Activated CD8-positive, alpha-beta memory T cell treated with anti-CD3 and anti-CD28 coated beads, Interleukin-2, amount 50 U/mL, for 4 hours (primary cell): ENCODE results near the gene RPL18.
"Not testable (repeated sequence)": the region's sequence is repeated elsewhere in the genome, so short reads cannot be mapped to it uniquely, and the experiment has no call there.

ENCODE experiments used
- DNase-seq: peaks from one replicate; pipeline ENCODE4 v3.0.0-alpha.2; 2020

Gene RPL18

GRCh38 chr19:48618916-48619691 is at the start of gene RPL18, which contains the start of gene SPHK2:
TSS of gene RPL18 (minus strand) at chr19:48619178. CDS start at chr19:48619143, 35 bp downstream.
TSS of gene SPHK2 (plus strand) at chr19:48619506. CDS start at chr19:48620515, 1,009 bp downstream.
- peak; percentile 95 for DNase-seq

- DNase-seq = no peak
Measured at GRCh38 chr19:48668761-48669160, 49.8 kb upstream of the RPL18 start.

GRCh38 chr19:48668332-48668731 is 49.4 kb upstream of the RPL18 start:
- no peak for DNase-seq

- DNase-seq = no peak
Measured at GRCh38 chr19:48665786-48666185, 46.8 kb upstream of the RPL18 start.

GRCh38 chr19:48664476-48664875 is 45.5 kb upstream of the RPL18 start:
- DNase-seq = no peak

- DNase-seq = no peak
Measured at GRCh38 chr19:48663667-48664066, 44.7 kb upstream of the RPL18 start.

GRCh38 chr19:48661711-48662090 is 42.7 kb upstream of the RPL18 start:
- DNase-seq = no peak

- DNase-seq = peak; percentile 78
Measured at GRCh38 chr19:48660852-48661710, 42.1 kb upstream of the RPL18 start.

GRCh38 chr19:48659768-48660167 is 40.8 kb upstream of the RPL18 start:
- DNase-seq = no peak

- DNase-seq = no peak
Measured at GRCh38 chr19:48658483-48658882, 39.5 kb upstream of the RPL18 start.

- DNase-seq = not testable (repeated sequence)
Measured at GRCh38 chr19:48657828-48658227, 38.9 kb upstream of the RPL18 start.

- DNase-seq = no peak
Measured at GRCh38 chr19:48656840-48657474, 38.0 kb upstream of the RPL18 start.

GRCh38 chr19:48654299-48655059 is 35.5 kb upstream of the RPL18 start:
- DNase-seq = no peak

- DNase-seq = no peak
Measured at GRCh38 chr19:48651683-48652048, 32.7 kb upstream of the RPL18 start.

GRCh38 chr19:48650974-48651682 is 32.1 kb upstream of the RPL18 start:
- DNase-seq = no peak

- no peak for DNase-seq
Measured at GRCh38 chr19:48648134-48648533, 29.2 kb upstream of the RPL18 start.

GRCh38 chr19:48646722-48647216 is 27.8 kb upstream of the RPL18 start:
- no peak for DNase-seq

- DNase-seq = peak; percentile 92
Measured at GRCh38 chr19:48646001-48646721, 27.2 kb upstream of the RPL18 start, which contains the start of gene CA11. TSS of gene CA11 (minus strand) at chr19:48646187. CDS start at chr19:48645632, 555 bp downstream.

GRCh38 chr19:48645620-48646000 is 26.6 kb upstream of the RPL18 start:
- DNase-seq = no peak

- peak; percentile 75 for DNase-seq
Measured at GRCh38 chr19:48644839-48645619, 26.1 kb upstream of the RPL18 start.
